B cell (primary cell): Measurements from ENCODE around the gene TLX2. TPM values are rescaled to one million over a fixed set of nuclear protein-coding genes. Genes with fewer than 3 reads are reported as not detected.

Experiments used
- ATAC-seq: fragments of 200-7000 bp; cut with Tn5 transposase; one replicate; pipeline ENCODE4 v1.10.0; 2021; ENCODE audit warnings: low read depth, mild to moderate bottlenecking, moderate number of reproducible peaks, moderate library complexity
- CTCF ChIA-PET: fragments of 350-600 bp; sonication (Branson Sonifier 250); formaldehyde crosslinking; loops from one replicate; lab custom pipeline; 2021; ENCODE audit warnings: antibody characterized with exemption, inconsistent platforms; lab: Charles Lee
- POLR2A ChIA-PET: fragments of 350-600 bp; sonication (Branson Sonifier 250); formaldehyde crosslinking; loops from one replicate; lab custom pipeline; 2021; ENCODE audit warnings: antibody characterized with exemption; lab: Charles Lee
- DNase-seq: peaks from one replicate; pipeline ENCODE4 v3.0.0; 2013
- H2AFZ ChIP-seq: 2 replicates; pipeline ENCODE4 v1.6.1; 2012; ENCODE audit warnings: mild to moderate bottlenecking, low read depth, low read length; ENCODE audit not compliant: insufficient read depth, poor library complexity, severe bottlenecking
- H3K27ac ChIP-seq, 2 donors: 1 replicate in 1 of 2; 2 replicates in 1 of 2; pipeline ENCODE4 v1.5.1; 2012 to 2013; ENCODE audit warnings: low read length in 2 of 2, mild to moderate bottlenecking in 2 of 2, moderate library complexity in 1 of 2
- H3K27me3 ChIP-seq, 4 experiments: fragments of 200-600 bp in 1 of 4; sonication (generic) in 1 of 4; replicated peaks in 1 of 4; 1 replicate in 2 of 4; 2 replicates in 2 of 4; pipeline versions ENCODE4 v1.6.1 to v1.7.0; 2013 to 2016; ENCODE audit warnings: low read length in 3 of 4, mild to moderate bottlenecking in 2 of 4, mixed read lengths in 1 of 4, moderate library complexity in 1 of 4; ENCODE audit not compliant: insufficient read depth in 4 of 4, control insufficient read depth in 3 of 4; ENCODE audit errors: control extremely low read depth in 1 of 4
- H3K36me3 ChIP-seq, 2 experiments: replicated peaks in 1 of 2; 1 replicate in 1 of 2; 2 replicates in 1 of 2; pipeline versions ENCODE4 v1.6.1 to v1.7.1; 2013; ENCODE audit warnings: low read length in 1 of 2; ENCODE audit not compliant: insufficient read depth in 2 of 2, control insufficient read depth in 1 of 2; ENCODE audit errors: control extremely low read depth in 1 of 2, extremely low read depth in 1 of 2
- H3K4me1 ChIP-seq, 2 donors: fragments of 200-600 bp in 1 of 2; sonication (generic) in 1 of 2; 1 replicate in 1 of 2; 2 replicates in 1 of 2; pipeline versions ENCODE4 v1.5.1 to v1.6.1; 2013 to 2017; ENCODE audit warnings: low read length in 2 of 2; ENCODE audit not compliant: control insufficient read depth in 2 of 2, insufficient read depth in 2 of 2
- H3K4me2 ChIP-seq: replicated peaks from 2 replicates; pipeline ENCODE3; 2012; ENCODE audit warnings: mild to moderate bottlenecking, low read depth, low read length; ENCODE audit not compliant: poor library complexity, severe bottlenecking
- H3K4me3 ChIP-seq, 5 experiments: fragments of 200-600 bp in 1 of 5; sonication (generic) in 1 of 5; 1 replicate in 3 of 5; 2 replicates in 2 of 5; pipeline versions ENCODE4 v1.5.1 to v1.7.0; 2011 to 2016; ENCODE audit warnings: low read length in 4 of 5, mild to moderate bottlenecking in 4 of 5, low read depth in 2 of 5, control low read depth in 1 of 5, moderate library complexity in 1 of 5; ENCODE audit not compliant: insufficient read depth in 1 of 5; ENCODE audit errors: control extremely low read depth in 1 of 5, extremely low read depth in 1 of 5
- H3K79me2 ChIP-seq: fragments of 200-600 bp; sonication (generic); one replicate; pipeline ENCODE4 v1.6.0; 2016; ENCODE audit warnings: low read length; ENCODE audit not compliant: control insufficient read depth, insufficient read depth
- H3K9ac ChIP-seq: fragments of 200-600 bp; sonication (generic); 2 replicates; pipeline ENCODE4 v1.6.1; 2017; ENCODE audit warnings: mild to moderate bottlenecking, low read length, moderate library complexity
- H3K9me3 ChIP-seq, 3 donors: one replicate each; pipeline versions ENCODE4 v1.6.1 to v1.7.1; 2013; ENCODE audit warnings: low read length in 2 of 3; ENCODE audit not compliant: control insufficient read depth in 2 of 3, insufficient read depth in 1 of 3; ENCODE audit errors: control extremely low read depth in 1 of 3
- H4K20me1 ChIP-seq: 2 replicates; pipeline ENCODE4 v1.6.0; 2012; ENCODE audit warnings: mild to moderate bottlenecking, low read length; ENCODE audit not compliant: insufficient read depth, control insufficient read depth, poor library complexity, severe bottlenecking
- H3K27ac Mint-ChIP-seq: one replicate; pipeline ENCODE4 v1.8.0; 2021; ENCODE audit warnings: mixed read lengths
- H3K27me3 Mint-ChIP-seq: one replicate; pipeline ENCODE4 v1.8.0; 2021; ENCODE audit warnings: mixed read lengths
- H3K4me1 Mint-ChIP-seq: one replicate; pipeline ENCODE4 v1.8.0; 2021; ENCODE audit warnings: mixed read lengths
- H3K4me3 Mint-ChIP-seq: one replicate; pipeline ENCODE4 v1.8.0; 2021; ENCODE audit warnings: mixed read lengths
- H3K9me3 Mint-ChIP-seq: one replicate; pipeline ENCODE4 v1.8.0; 2022; ENCODE audit warnings: mixed read lengths; ENCODE audit not compliant: insufficient read depth
- CTCF ChIP-seq: fragments of 200-600 bp; IDR thresholded peaks from one replicate; pipeline ENCODE4 v1.8.0; 2022; ENCODE audit warnings: antibody characterized with exemption, mild to moderate bottlenecking
- EZH2 ChIP-seq: IDR thresholded peaks from 2 replicates; pipeline ENCODE4 v1.6.1; 2012; ENCODE audit warnings: borderline replicate concordance, low read depth, mild to moderate bottlenecking, moderate library complexity, low read length; ENCODE audit not compliant: insufficient read depth, poor library complexity, severe bottlenecking
- WGBS: methylation state at CpG from one replicate; pipeline ENCODE4 v1.1.5; 2013; ENCODE audit warnings: missing lambda C conversion rate; ENCODE audit not compliant: insufficient coverage; 5-methylcytosine and 5-hydroxymethylcytosine counted together
- intact Hi-C: fragments of 100-400 bp; cut with micrococcal nuclease; formaldehyde crosslinking; loops from one replicate; pipeline ENCODE4 v1.10.0; 2022
- polyA plus RNA-seq: library from polyadenylated mRNA; depleted of rRNA; stranded (reverse); fragments of >200 nt; gene quantifications from 2 replicates; pipeline ENCODE4 v1.2.3, GENCODE V29; 2012
- total RNA-seq, 2 donors: library from RNA; stranded (reverse); fragments of 120-200 nt in 1 of 2; gene quantifications; 1 replicate in 1 of 2; 2 replicates in 1 of 2; pipeline versions ENCODE4 v1.2.3 to v1.2.4, GENCODE V29; 2013 to 2022

The TLX2 gene
- total and polyA plus RNA-seq, 2 donors (not counting 1 experiment from before 2014, with no cell fraction given): 0.06 TPM; not detected in 1

GRCh38 chr2:74474899-74475298 is 39.4 kb upstream of the TLX2 start:
- ATAC-seq: no peak
- no peak for DNase-seq
- peaks cover 20% of the 10 kb centered on the region for H3K79me2 ChIP-seq
- no peak overlapping the region for H3K9ac ChIP-seq
- Mint-ChIP-seq H3K27me3 (no peaks in the 10 kb centered on the region), H3K4me1 (peaks cover 22% of the 10 kb centered on the region), H3K4me3 (no peak overlapping the region), H3K9me3 (no peaks in the 10 kb centered on the region), H3K27ac (no peak overlapping the region)
- H3K36me3 ChIP-seq: peaks cover 0 to 27% of the 10 kb centered on the region in 2 experiments
- H3K4me2 ChIP-seq: no peak overlapping the region
- ChIA-PET CTCF (interaction anchor here (1.2 to 1.9 kb wide), 3 partner anchors 28 to 113 kb away, joined by 4 to 7 read pairs (median 5); partner anchors contain the start of gene PCGF1), POLR2A (interaction anchor here (4.1 kb wide), 2 partner anchors 7 to 17 kb away, joined by 36 to 63 read pairs; partner anchors contain the start of genes CCDC142, TTC31 and WBP1)
- peaks cover 0 to 5% (median 0%) of the 10 kb centered on the region in 3 donors for H3K9me3 ChIP-seq
- H3K4me1 ChIP-seq: peaks cover 16 to 22% of the 10 kb centered on the region in 2 donors
- H4K20me1 ChIP-seq: no peaks in the 10 kb centered on the region
- H2AFZ ChIP-seq: no peak overlapping the region
- intact Hi-C loops: no loop called here
- no peak overlapping the region for H3K27ac ChIP-seq
- TF ChIP-seq EZH2 (no peak), CTCF (no peak)
- WGBS: 96% methylated on average over 5 of the region's 5 CpGs
- no peak overlapping the region for H3K4me3 ChIP-seq
- H3K27me3 ChIP-seq: no peaks in the 10 kb centered on the region

GRCh38 chr2:74481431-74481830 is 32.8 kb upstream of the TLX2 start:
- H3K79me2 ChIP-seq: peaks cover 67% of the 10 kb centered on the region
- peaks cover 21 to 29% of the 10 kb centered on the region in 2 donors for H3K4me1 ChIP-seq
- H3K9ac ChIP-seq: peak overlapping the region; percentile 91
- no CpG with 5 or more reads among the region's 3 CpGs for WGBS
- H3K36me3 ChIP-seq: peaks cover 0 to 25% of the 10 kb centered on the region in 2 experiments
- no peak overlapping the region for H3K27ac Mint-ChIP-seq
- no peaks in the 10 kb centered on the region for H3K9me3 ChIP-seq
- peak overlapping the region in 1 of 2 donors; percentile 84 for H3K27ac ChIP-seq
- H3K4me1 Mint-ChIP-seq: peaks cover 34% of the 10 kb centered on the region
- peak overlapping the region in 3 of 5 experiments; percentile 87 to 96 (median 88) for H3K4me3 ChIP-seq
- peaks cover 33% of the 10 kb centered on the region for H4K20me1 ChIP-seq
- no peak overlapping the region for H2AFZ ChIP-seq
- no peaks in the 10 kb centered on the region for H3K9me3 Mint-ChIP-seq
- no peaks in the 10 kb centered on the region for H3K27me3 ChIP-seq
- ChIA-PET CTCF (interaction anchor here (0.9 to 7.1 kb wide), 10 partner anchors 9 to 106 kb away, joined by 3 to 149 read pairs (median 10); partner anchors contain the start of genes AUP1, HTRA2, INO80B and MRPL53), POLR2A (interaction anchor here (0.8 to 3.8 kb wide), 5 partner anchors 9 to 48 kb away, joined by 3 to 56 read pairs (median 19); partner anchors contain the start of genes AUP1, HTRA2, INO80B and MOGS)
- no peaks in the 10 kb centered on the region for H3K27me3 Mint-ChIP-seq
- TF ChIP-seq CTCF (no peak), EZH2 (no peak)
- DNase-seq: no peak
- peak overlapping the region; percentile 100 for H3K4me3 Mint-ChIP-seq
- intact Hi-C loops: no loop called here
- peak overlapping the region; percentile 90 for H3K4me2 ChIP-seq
- ATAC-seq: no peak
